Measurements from ENCODE around the gene KRT3. TPM values are rescaled to one million over a fixed set of nuclear protein-coding genes. Genes with fewer than 3 reads are reported as not detected.

Gene KRT3
- total and polyA plus RNA-seq, 8 donors, result 0.53 TPM; not detected in 7

GRCh38 chr12:52805000-52805399 lies 9.1 kb upstream of the KRT3 start:
- no peaks in the 10 kb centered on the region for H3K9me3 ChIP-seq
- WGBS, 5 donors, result 25 to 38% (median 38%) methylated on average over 1 of the region's 1 CpG
- H3K4me1 ChIP-seq, result peaks cover 6 to 11% (median 10%) of the 10 kb centered on the region in 4 donors
- intact Hi-C loops (cut with DNase I; ENCODE audit: low total_unique reads), result no loop called here
- no peak overlapping the region for H3K27ac ChIP-seq
- H3K36me3 ChIP-seq, result no peaks in the 10 kb centered on the region
- no peak for DNase-seq
- TF ChIP-seq EP300 (IDR thresholded peaks at IDR 0.05) (no peak), POLR2AphosphoS5 (IDR thresholded peaks at IDR 0.05) (no peak), POLR2A (IDR thresholded peaks at IDR 0.05) (no peak), CTCF (IDR thresholded peaks at IDR 0.05) (no peak)
- peaks cover 0 to 10% (median 0%) of the 10 kb centered on the region in 3 donors for H3K27me3 ChIP-seq
- H3K4me3 ChIP-seq, result no peak overlapping the region

- TF ChIP-seq CTCF (IDR thresholded peaks at IDR 0.05) (no peak), POLR2AphosphoS5 (IDR thresholded peaks at IDR 0.05) (no peak), POLR2A (IDR thresholded peaks at IDR 0.05) (no peak), EP300 (IDR thresholded peaks at IDR 0.05) (no peak)
- Histone ChIP-seq H3K36me3 (no peaks in the 10 kb centered on the region), H3K9me3 (no peaks in the 10 kb centered on the region), H3K4me1 (peaks cover 6 to 13% (median 10%) of the 10 kb centered on the region in 4 donors), H3K4me3 (no peak overlapping the region), H3K27ac (no peak overlapping the region), H3K27me3 (peaks cover 0 to under 1% (median 0%) of the 10 kb centered on the region in 3 donors)
- intact Hi-C loops (cut with DNase I; ENCODE audit: low total_unique reads), result no loop called here
- WGBS, 5 donors, result 68 to 78% (median 70%) methylated on average over 6 of the region's 6 CpGs
- no peak for DNase-seq
Observed at GRCh38 chr12:52802442-52802841, 6.5 kb upstream of the KRT3 start.

DNA sequence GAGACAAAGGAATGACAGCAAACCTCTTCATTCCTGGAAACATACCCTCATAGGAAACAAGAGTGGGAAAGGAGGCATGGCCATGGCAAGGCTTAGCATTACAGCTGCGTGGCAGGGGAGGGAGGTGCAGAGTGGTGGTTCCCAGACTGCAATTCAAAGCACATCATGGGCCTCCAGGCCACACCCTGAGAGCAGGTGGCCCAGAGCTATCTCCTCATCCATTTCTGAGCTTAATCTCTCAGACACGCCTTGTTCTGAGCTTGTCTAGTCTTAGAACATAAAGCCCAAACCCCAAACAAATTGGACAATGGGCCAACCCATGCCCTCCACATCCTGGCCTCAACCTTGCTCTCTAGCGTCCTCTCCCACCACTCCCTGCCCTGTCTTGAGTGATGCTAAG lies 5.9 kb upstream of the KRT3 start:
- no peak overlapping the region for H3K27ac ChIP-seq
- TF ChIP-seq POLR2AphosphoS5 (IDR thresholded peaks at IDR 0.05) (no peak), EP300 (IDR thresholded peaks at IDR 0.05) (no peak), POLR2A (IDR thresholded peaks at IDR 0.05) (no peak), CTCF (IDR thresholded peaks at IDR 0.05) (no peak)
- no peaks in the 10 kb centered on the region for H3K27me3 ChIP-seq
- 58 to 68% (median 65%) methylated on average over 3 of the region's 3 CpGs for WGBS, 5 donors
- no peaks in the 10 kb centered on the region for H3K9me3 ChIP-seq
- H3K4me1 ChIP-seq, result peaks cover 6 to 13% (median 10%) of the 10 kb centered on the region in 4 donors
- no peak overlapping the region for H3K4me3 ChIP-seq
- no peaks in the 10 kb centered on the region for H3K36me3 ChIP-seq
- intact Hi-C loops (cut with DNase I; ENCODE audit: low total_unique reads), result no loop called here
- no peak for DNase-seq

- DNase-seq, result peak in 1 of 2 donors; percentile 31
- Histone ChIP-seq H3K4me3 (no peak overlapping the region), H3K4me1 (peaks cover 6 to 13% (median 10%) of the 10 kb centered on the region in 4 donors), H3K27me3 (no peaks in the 10 kb centered on the region), H3K27ac (peak overlapping the region in 1 of 5 donors; percentile 50), H3K9me3 (no peaks in the 10 kb centered on the region), H3K36me3 (no peaks in the 10 kb centered on the region)
- 4 to 36% (median 21%) methylated on average over 1 of the region's 1 CpG for WGBS, 5 donors
- intact Hi-C loops (cut with DNase I; ENCODE audit: low total_unique reads), result no loop called here
- no peak for TF ChIP-seq POLR2AphosphoS5 (IDR thresholded peaks at IDR 0.05)
- no peak for TF ChIP-seq POLR2A (IDR thresholded peaks at IDR 0.05)
- TF ChIP-seq EP300 (IDR thresholded peaks at IDR 0.05), result no peak
- no peak for TF ChIP-seq CTCF (IDR thresholded peaks at IDR 0.05)
Observed at GRCh38 chr12:52800259-52800917, 4.5 kb upstream of the KRT3 start.

Measured in stomach (tissue), 9 donors.